ENCODE data around the gene FASLG. TPM values are rescaled to one million over a fixed set of nuclear protein-coding genes. Genes with fewer than 3 reads are reported as not detected.
"Not testable (repeated sequence)": the region's sequence is repeated elsewhere in the genome, so short reads cannot be mapped to it uniquely, and the experiment has no call there.

FASLG gene
- total and polyA plus RNA-seq, 12 donors = 0.11 to 0.45 (median 0.23) TPM; not detected in 5

- no peak for DNase-seq
- 30 to 53% (median 39%) methylated on average over 1 of the region's 1 CpG for WGBS, 4 donors
- peaks cover 0 to 6% (median 0%) of the 10 kb centered on the region in 3 donors for H3K9me3 ChIP-seq (replicated peaks in 1 of 3)
- H3K4me3 ChIP-seq = no peak overlapping the region
- no peak overlapping the region for H3K27ac ChIP-seq
- no peaks in the 10 kb centered on the region for H3K4me1 ChIP-seq (replicated peaks in 1 of 2)
- no peaks in the 10 kb centered on the region for H3K27me3 ChIP-seq
- intact Hi-C loops (cut with DNase I) = no loop called here
- TF ChIP-seq CTCF (IDR thresholded peaks at IDR 0.05) (no peak), POLR2A (IDR thresholded peaks at IDR 0.05) (no peak)
- H3K36me3 ChIP-seq (replicated peaks in 1 of 2) = no peaks in the 10 kb centered on the region
Observed at GRCh38 chr1:172616195-172616594, 42.7 kb upstream of the FASLG start.

- Histone ChIP-seq H3K27ac (no peak overlapping the region), H3K4me1 (replicated peaks in 1 of 2) (no peaks in the 10 kb centered on the region), H3K9me3 (replicated peaks in 1 of 3) (peaks cover 0 to 6% (median 0%) of the 10 kb centered on the region in 3 donors), H3K4me3 (no peak overlapping the region), H3K27me3 (no peaks in the 10 kb centered on the region), H3K36me3 (replicated peaks in 1 of 2) (no peaks in the 10 kb centered on the region)
- no peak for DNase-seq
- 56 to 71% (median 60%) methylated on average over 3 of the region's 3 CpGs for WGBS, 4 donors
- TF ChIP-seq POLR2A (IDR thresholded peaks at IDR 0.05) = no peak
- no peak for TF ChIP-seq CTCF (IDR thresholded peaks at IDR 0.05)
- intact Hi-C loops (cut with DNase I) = no loop called here
Observed at GRCh38 chr1:172616636-172617035, 42.3 kb upstream of the FASLG start.

GRCh38 chr1:172620603-172621002 is 38.3 kb upstream of the FASLG start:
- H3K36me3 ChIP-seq (replicated peaks in 1 of 2) = not testable (repeated sequence)
- 83 to 87% (median 84%) methylated on average over 9 of the region's 9 CpGs for WGBS, 4 donors

GRCh38 chr1:172622541-172622940 is 36.4 kb upstream of the FASLG start:
- TF ChIP-seq POLR2A (IDR thresholded peaks at IDR 0.05) (no peak), CTCF (IDR thresholded peaks at IDR 0.05) (no peak)
- no peaks in the 10 kb centered on the region for H3K36me3 ChIP-seq (replicated peaks in 1 of 2)
- H3K27ac ChIP-seq = no peak overlapping the region
- peaks cover 0 to 6% (median 0%) of the 10 kb centered on the region in 3 donors for H3K9me3 ChIP-seq (replicated peaks in 1 of 3)
- 65 to 74% (median 73%) methylated on average over 3 of the region's 3 CpGs for WGBS, 4 donors
- DNase-seq = no peak
- H3K4me1 ChIP-seq (replicated peaks in 1 of 2) = no peaks in the 10 kb centered on the region
- intact Hi-C loops (cut with DNase I) = no loop called here
- H3K4me3 ChIP-seq = no peak overlapping the region
- H3K27me3 ChIP-seq = no peaks in the 10 kb centered on the region

More at GRCh38 chr1:172620603-172621002, 38.3 kb upstream of the FASLG start:
- H3K27ac ChIP-seq; intact Hi-C loops (cut with DNase I); DNase-seq; H3K4me1 ChIP-seq (replicated peaks in 1 of 2); H3K27me3 ChIP-seq; H3K4me3 ChIP-seq; H3K9me3 ChIP-seq (replicated peaks in 1 of 3): not testable (repeated sequence)

GRCh38 chr1:172623748-172624147 is 35.2 kb upstream of the FASLG start:
- WGBS, 4 donors = 78 to 83% (median 79%) methylated on average over 3 of the region's 3 CpGs
- Histone ChIP-seq H3K27ac (no peak overlapping the region), H3K36me3 (replicated peaks in 1 of 2) (no peaks in the 10 kb centered on the region), H3K27me3 (no peaks in the 10 kb centered on the region), H3K9me3 (replicated peaks in 1 of 3) (peaks cover 0 to 6% (median 0%) of the 10 kb centered on the region in 3 donors), H3K4me3 (no peak overlapping the region), H3K4me1 (replicated peaks in 1 of 2) (no peaks in the 10 kb centered on the region)
- intact Hi-C loops (cut with DNase I) = no loop called here
- TF ChIP-seq POLR2A (IDR thresholded peaks at IDR 0.05) (no peak), CTCF (IDR thresholded peaks at IDR 0.05) (no peak)
- DNase-seq = no peak
